Dendritic cell treated with granulocyte-macrophage colony-stimulating factor and Interleukin-4, amounts not matched to agents 40 ng/mL and 50 ng/mL, for 4 days (primary cell): Measurements from ENCODE around the gene CNOT8.
"Not testable (repeated sequence)": the region's sequence is repeated elsewhere in the genome, so short reads cannot be mapped to it uniquely, and the experiment has no call there.

Experiments
- H3K27ac Mint-ChIP-seq: one replicate; pipeline ENCODE4 v1.8.0; 2022; ENCODE audit warnings: mild to moderate bottlenecking, mixed read lengths
- H3K27me3 Mint-ChIP-seq: one replicate; pipeline ENCODE4 v1.8.0; 2022; ENCODE audit warnings: mild to moderate bottlenecking, mixed read lengths
- H3K36me3 Mint-ChIP-seq: one replicate; pipeline ENCODE4 v1.8.0; 2022; ENCODE audit warnings: low read depth, mixed read lengths
- H3K4me1 Mint-ChIP-seq: one replicate; pipeline ENCODE4 v1.8.0; 2022; ENCODE audit warnings: low read depth, mixed read lengths
- H3K4me3 Mint-ChIP-seq: one replicate; pipeline ENCODE4 v1.8.0; 2022; ENCODE audit warnings: mild to moderate bottlenecking, moderate library complexity, mixed read lengths
- H3K9me3 Mint-ChIP-seq: one replicate; pipeline ENCODE4 v1.8.0; 2022; ENCODE audit warnings: mixed read lengths
- intact Hi-C: fragments of 100-400 bp; cut with micrococcal nuclease; formaldehyde crosslinking; loops from one replicate; pipeline ENCODE4 v1.15.0; 2022

CNOT8 gene

GRCh38 chr5:154896562-154897165 lies 38.2 kb downstream of the CNOT8 start:
- Mint-ChIP-seq H3K27me3 (no peaks in the 10 kb centered on the region), H3K9me3 (no peaks in the 10 kb centered on the region), H3K36me3 (peaks cover 92% of the 10 kb centered on the region), H3K27ac (no peak overlapping the region), H3K4me1 (no peaks in the 10 kb centered on the region), H3K4me3 (no peak overlapping the region)
- intact Hi-C loops: no loop called here

GRCh38 chr5:154898210-154898609 lies 39.8 kb downstream of the CNOT8 start:
- intact Hi-C loops: no loop called here
- no peaks in the 10 kb centered on the region for H3K4me1 Mint-ChIP-seq
- H3K27me3 Mint-ChIP-seq: no peaks in the 10 kb centered on the region
- H3K9me3 Mint-ChIP-seq: no peaks in the 10 kb centered on the region
- H3K27ac Mint-ChIP-seq: no peak overlapping the region
- H3K36me3 Mint-ChIP-seq: peaks cover 92% of the 10 kb centered on the region
- H3K4me3 Mint-ChIP-seq: no peak overlapping the region

- Mint-ChIP-seq H3K4me3 (no peak overlapping the region), H3K9me3 (no peaks in the 10 kb centered on the region), H3K27me3 (no peaks in the 10 kb centered on the region), H3K4me1 (no peaks in the 10 kb centered on the region), H3K36me3 (peaks cover 92% of the 10 kb centered on the region), H3K27ac (no peak overlapping the region)
- intact Hi-C loops: no loop called here
Observed at GRCh38 chr5:154899151-154899816, 40.9 kb downstream of the CNOT8 start.

GRCh38 chr5:154900066-154900465 lies 41.6 kb downstream of the CNOT8 start:
- H3K4me1 Mint-ChIP-seq: no peaks in the 10 kb centered on the region
- no peaks in the 10 kb centered on the region for H3K9me3 Mint-ChIP-seq
- H3K27me3 Mint-ChIP-seq: no peaks in the 10 kb centered on the region
- H3K36me3 Mint-ChIP-seq: peaks cover 92% of the 10 kb centered on the region
- no peak overlapping the region for H3K27ac Mint-ChIP-seq
- intact Hi-C loops: no loop called here
- H3K4me3 Mint-ChIP-seq: no peak overlapping the region

- intact Hi-C loops: no loop called here
- H3K27ac Mint-ChIP-seq: no peak overlapping the region
- no peaks in the 10 kb centered on the region for H3K4me1 Mint-ChIP-seq
- H3K36me3 Mint-ChIP-seq: peaks cover 90% of the 10 kb centered on the region
- no peak overlapping the region for H3K4me3 Mint-ChIP-seq
- H3K27me3 Mint-ChIP-seq: no peaks in the 10 kb centered on the region
- H3K9me3 Mint-ChIP-seq: no peaks in the 10 kb centered on the region
Observed at GRCh38 chr5:154901276-154901675, 42.8 kb downstream of the CNOT8 start.

GRCh38 chr5:154901913-154902312 lies 43.5 kb downstream of the CNOT8 start:
- Mint-ChIP-seq H3K4me1 (no peaks in the 10 kb centered on the region), H3K9me3 (no peaks in the 10 kb centered on the region), H3K36me3 (peaks cover 90% of the 10 kb centered on the region), H3K4me3 (no peak overlapping the region), H3K27me3 (no peaks in the 10 kb centered on the region), H3K27ac (no peak overlapping the region)
- intact Hi-C loops: no loop called here

- H3K4me1 Mint-ChIP-seq, H3K27ac Mint-ChIP-seq, H3K4me3 Mint-ChIP-seq, H3K9me3 Mint-ChIP-seq, intact Hi-C loops, H3K27me3 Mint-ChIP-seq: not testable (repeated sequence)
- peaks cover 95% of the 10 kb centered on the region for H3K36me3 Mint-ChIP-seq
Observed at GRCh38 chr5:154905601-154906000, 47.2 kb downstream of the CNOT8 start.

GRCh38 chr5:154916874-154917273 lies 58.4 kb downstream of the CNOT8 start:
- Mint-ChIP-seq H3K36me3 (peaks cover 73% of the 10 kb centered on the region), H3K4me3 (no peak overlapping the region), H3K27me3 (no peaks in the 10 kb centered on the region), H3K4me1 (no peaks in the 10 kb centered on the region), H3K9me3 (no peaks in the 10 kb centered on the region), H3K27ac (no peak overlapping the region)
- intact Hi-C loops: no loop called here

GRCh38 chr5:154917757-154918156 lies 59.3 kb downstream of the CNOT8 start:
- Mint-ChIP-seq H3K36me3 (peaks cover 67% of the 10 kb centered on the region), H3K27me3 (no peaks in the 10 kb centered on the region), H3K4me3 (no peak overlapping the region), H3K9me3 (no peaks in the 10 kb centered on the region), H3K4me1 (no peaks in the 10 kb centered on the region), H3K27ac (no peak overlapping the region)
- intact Hi-C loops: no loop called here

- Mint-ChIP-seq H3K27me3 (no peaks in the 10 kb centered on the region), H3K27ac (no peak overlapping the region), H3K4me1 (no peaks in the 10 kb centered on the region), H3K36me3 (peaks cover 82% of the 10 kb centered on the region), H3K9me3 (no peaks in the 10 kb centered on the region), H3K4me3 (no peak overlapping the region)
- intact Hi-C loops: no loop called here
Observed at GRCh38 chr5:154923441-154924430, 65.3 kb downstream of the CNOT8 start.
